Upper lobe of left lung (tissue), 6 donors: Measurements from ENCODE around the gene PLEKHA5. TPM values are rescaled to one million over a fixed set of nuclear protein-coding genes. Genes with fewer than 3 reads are reported as not detected.
"Not testable (repeated sequence)": the region's sequence is repeated elsewhere in the genome, so short reads cannot be mapped to it uniquely, and the experiment has no call there.

ENCODE experiments used
- ATAC-seq, 2 donors: fragments of 200-7000 bp; cut with Tn5 transposase; one replicate each; pipeline ENCODE4 v1.9.1; 2022; ENCODE audit warnings: mild to moderate bottlenecking in 2 of 2, moderate library complexity in 2 of 2; ENCODE audit not compliant: low FRiP score in 2 of 2
- DNase-seq, 2 donors: peaks; one replicate each; pipeline ENCODE4 v3.0.0-alpha.2; 2019 to 2020
- H3K27ac ChIP-seq, 4 donors: fragments of 200-600 bp; sonication (generic); one replicate each; pipeline ENCODE4 v1.5.1; 2016 to 2019
- H3K27me3 ChIP-seq, 4 donors: fragments of 200-600 bp; sonication (generic); one replicate each; pipeline ENCODE4 v1.5.1; 2017 to 2019
- H3K36me3 ChIP-seq, 4 donors: fragments of 200-600 bp; sonication (generic); one replicate each; pipeline ENCODE4 v1.5.1; 2016 to 2019
- H3K4me1 ChIP-seq, 4 donors: fragments of 200-600 bp; sonication (generic); one replicate each; pipeline ENCODE4 v1.5.1; 2018 to 2019
- H3K4me3 ChIP-seq, 4 donors: fragments of 200-600 bp; sonication (generic); one replicate each; pipeline ENCODE4 v1.5.1; 2017 to 2019; ENCODE audit warnings: mild to moderate bottlenecking in 2 of 4, moderate library complexity in 1 of 4
- H3K9me3 ChIP-seq, 4 donors: fragments of 200-600 bp; sonication (generic); one replicate each; pipeline ENCODE4 v1.5.1; 2018 to 2019
- EP300 ChIP-seq, 4 donors: sonication (generic); formaldehyde crosslinking; IDR thresholded peaks; one replicate each; pipeline ENCODE4 v1.5.1; 2017; ENCODE audit warnings: antibody characterized with exemption in 4 of 4, control low read depth in 2 of 4
- POLR2A ChIP-seq, 4 donors: fragments of 450-650 bp; IDR thresholded peaks; one replicate each; pipeline ENCODE4 v1.5.1; 2016 to 2017; ENCODE audit warnings: antibody characterized with exemption in 4 of 4, mild to moderate bottlenecking in 2 of 4
- POLR2AphosphoS5 ChIP-seq, 2 donors: sonication (generic); formaldehyde crosslinking; IDR thresholded peaks; one replicate each; pipeline ENCODE4 v1.5.1; 2017; ENCODE audit warnings: antibody characterized with exemption in 2 of 2
- WGBS, 2 donors: methylation state at CpG; one replicate each; pipeline ENCODE4 v1.1.5; 2017 to 2018; 5-methylcytosine and 5-hydroxymethylcytosine counted together
- total RNA-seq, 6 donors: library from RNA; depleted of rRNA in 4 of 6; stranded (reverse); fragments of >200 nt in 4 of 6; gene quantifications; one replicate each; pipeline versions ENCODE4 v1.1.0 to v1.2.1, GENCODE V29; 2016 to 2021
- TF ChIP-seq, protein P1 (sequence below), 6 experiments: fragments of 450-650 bp in 4 of 6; fragments of 200-600 bp in 2 of 6; sonication (generic) in 2 of 6; IDR thresholded peaks; one replicate each; pipeline ENCODE4 v1.5.1; 2016 to 2019; ENCODE audit warnings: antibody characterized with exemption in 6 of 6
- donor health status: DM: no; HTN: no; CAD: no; lungs with moderate emphysema.
- donor health status: DM: no; HTN: yes; CAD: no; lungs with severe emphysema.

The PLEKHA5 gene
- total RNA-seq, 6 donors from 2014 or later = 18.5 to 89.6 (median 25.9) TPM

DNA sequence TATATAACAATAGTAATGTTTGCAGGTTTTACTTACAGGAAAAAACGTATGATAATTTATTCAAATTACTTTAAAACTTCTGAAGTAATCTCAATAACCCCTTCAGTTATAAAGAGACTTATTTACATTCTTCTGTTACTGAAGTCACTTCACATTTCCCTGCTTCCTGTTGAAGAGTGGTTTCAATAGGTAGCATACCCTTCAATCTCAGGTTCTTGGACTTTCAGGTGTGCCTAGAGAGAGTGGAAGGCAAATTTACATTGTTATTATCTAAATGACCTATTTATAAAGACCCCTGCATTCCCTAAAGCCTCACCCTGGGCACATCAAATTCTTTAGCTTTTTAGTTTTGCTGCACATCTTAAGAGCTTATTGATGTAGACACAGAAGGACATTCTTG lies 172.2 kb downstream of the PLEKHA5 start:
- WGBS, 2 donors = 41 to 44% methylated on average over 1 of the region's 1 CpG
- peak overlapping the region in 1 of 4 donors; percentile 52 for H3K27ac ChIP-seq
- no peaks in the 10 kb centered on the region for H3K27me3 ChIP-seq
- DNase-seq = no peak
- H3K4me3 ChIP-seq = no peak overlapping the region
- H3K9me3 ChIP-seq = no peaks in the 10 kb centered on the region
- ATAC-seq = peak; percentile 55 to 69
- peaks cover 2 to 11% (median 5%) of the 10 kb centered on the region in 4 donors for H3K4me1 ChIP-seq
- TF ChIP-seq, protein P1, sequence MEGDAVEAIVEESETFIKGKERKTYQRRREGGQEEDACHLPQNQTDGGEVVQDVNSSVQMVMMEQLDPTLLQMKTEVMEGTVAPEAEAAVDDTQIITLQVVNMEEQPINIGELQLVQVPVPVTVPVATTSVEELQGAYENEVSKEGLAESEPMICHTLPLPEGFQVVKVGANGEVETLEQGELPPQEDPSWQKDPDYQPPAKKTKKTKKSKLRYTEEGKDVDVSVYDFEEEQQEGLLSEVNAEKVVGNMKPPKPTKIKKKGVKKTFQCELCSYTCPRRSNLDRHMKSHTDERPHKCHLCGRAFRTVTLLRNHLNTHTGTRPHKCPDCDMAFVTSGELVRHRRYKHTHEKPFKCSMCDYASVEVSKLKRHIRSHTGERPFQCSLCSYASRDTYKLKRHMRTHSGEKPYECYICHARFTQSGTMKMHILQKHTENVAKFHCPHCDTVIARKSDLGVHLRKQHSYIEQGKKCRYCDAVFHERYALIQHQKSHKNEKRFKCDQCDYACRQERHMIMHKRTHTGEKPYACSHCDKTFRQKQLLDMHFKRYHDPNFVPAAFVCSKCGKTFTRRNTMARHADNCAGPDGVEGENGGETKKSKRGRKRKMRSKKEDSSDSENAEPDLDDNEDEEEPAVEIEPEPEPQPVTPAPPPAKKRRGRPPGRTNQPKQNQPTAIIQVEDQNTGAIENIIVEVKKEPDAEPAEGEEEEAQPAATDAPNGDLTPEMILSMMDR (IDR thresholded peaks at IDR 0.05) = no peak
- TF ChIP-seq POLR2A (IDR thresholded peaks at IDR 0.05) (no peak), EP300 (IDR thresholded peaks at IDR 0.05) (peak in 2 of 4 donors; percentile 13 to 87), POLR2AphosphoS5 (IDR thresholded peaks at IDR 0.05) (no peak)
- H3K36me3 ChIP-seq = no peaks in the 10 kb centered on the region

GRCh38 chr12:19302100-19302640 lies 172.6 kb downstream of the PLEKHA5 start:
- TF ChIP-seq POLR2A (IDR thresholded peaks at IDR 0.05) = no peak
- TF ChIP-seq POLR2AphosphoS5 (IDR thresholded peaks at IDR 0.05) = no peak
- TF ChIP-seq EP300 (IDR thresholded peaks at IDR 0.05) = peak in 1 of 4 donors; percentile 12
- Histone ChIP-seq H3K36me3 (no peaks in the 10 kb centered on the region), H3K4me1 (peaks cover 2 to 11% (median 5%) of the 10 kb centered on the region in 4 donors), H3K27me3 (no peaks in the 10 kb centered on the region), H3K27ac (peak overlapping the region in 1 of 4 donors; percentile 52), H3K9me3 (no peaks in the 10 kb centered on the region), H3K4me3 (no peak overlapping the region)
- WGBS, 2 donors = 52 to 70% methylated on average over 5 of the region's 5 CpGs
- peak in 1 of 2 donors; percentile 6 for ATAC-seq
- peak in 1 of 2 donors; percentile 56 for DNase-seq

GRCh38 chr12:19303496-19303895 lies 174.0 kb downstream of the PLEKHA5 start:
- 95% methylated on average over 3 of the region's 3 CpGs for WGBS, 2 donors
- Histone ChIP-seq H3K4me1 (peaks cover 2 to 11% (median 5%) of the 10 kb centered on the region in 4 donors), H3K27ac (no peak overlapping the region), H3K9me3 (no peaks in the 10 kb centered on the region), H3K4me3 (no peak overlapping the region), H3K27me3 (no peaks in the 10 kb centered on the region), H3K36me3 (no peaks in the 10 kb centered on the region)
- TF ChIP-seq, protein P1 (IDR thresholded peaks at IDR 0.05) = no peak
- DNase-seq (no peak), ATAC-seq (no peak)

DNA sequence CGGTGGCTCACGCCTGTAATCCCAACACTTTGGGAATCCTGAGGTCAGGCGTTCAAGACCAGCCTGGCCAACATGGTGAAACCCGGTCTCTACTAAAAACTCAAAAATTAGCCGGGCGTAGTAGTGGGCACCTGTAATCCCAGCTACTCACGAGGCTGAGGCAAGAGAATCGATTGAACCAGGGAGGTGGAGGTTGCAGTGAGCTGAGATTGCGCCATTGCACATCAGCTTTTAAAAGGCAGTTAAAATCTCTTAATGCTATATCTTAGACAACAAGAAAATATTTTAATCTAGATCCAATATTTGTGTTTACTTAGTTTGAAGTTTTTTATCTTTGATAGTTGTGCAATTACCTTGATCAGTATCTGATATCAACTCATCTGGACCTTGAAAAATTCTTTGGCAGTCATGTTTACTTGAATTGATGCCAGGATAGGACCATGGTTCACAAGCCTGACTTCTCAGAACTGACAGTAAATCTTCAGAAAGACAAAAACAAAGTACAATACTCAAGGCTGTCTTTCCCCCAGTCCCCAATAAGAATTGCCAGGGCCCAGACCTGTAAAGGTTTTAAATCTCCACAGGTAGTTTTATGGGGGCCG lies 174.7 kb downstream of the PLEKHA5 start:
- Histone ChIP-seq H3K27me3 (no peaks in the 10 kb centered on the region), H3K4me3 (no peak overlapping the region), H3K27ac (no peak overlapping the region), H3K36me3 (no peaks in the 10 kb centered on the region), H3K4me1 (peaks cover 0 to 11% (median 5%) of the 10 kb centered on the region in 4 donors), H3K9me3 (no peaks in the 10 kb centered on the region)
- WGBS, 2 donors = 93 to 96% methylated on average over 10 of the region's 10 CpGs
- ATAC-seq = no peak
- no peak for TF ChIP-seq POLR2AphosphoS5 (IDR thresholded peaks at IDR 0.05)
- TF ChIP-seq, protein P1 (IDR thresholded peaks at IDR 0.05) = no peak
- no peak for TF ChIP-seq EP300 (IDR thresholded peaks at IDR 0.05)
- TF ChIP-seq POLR2A (IDR thresholded peaks at IDR 0.05) = no peak
- no peak for DNase-seq

DNA sequence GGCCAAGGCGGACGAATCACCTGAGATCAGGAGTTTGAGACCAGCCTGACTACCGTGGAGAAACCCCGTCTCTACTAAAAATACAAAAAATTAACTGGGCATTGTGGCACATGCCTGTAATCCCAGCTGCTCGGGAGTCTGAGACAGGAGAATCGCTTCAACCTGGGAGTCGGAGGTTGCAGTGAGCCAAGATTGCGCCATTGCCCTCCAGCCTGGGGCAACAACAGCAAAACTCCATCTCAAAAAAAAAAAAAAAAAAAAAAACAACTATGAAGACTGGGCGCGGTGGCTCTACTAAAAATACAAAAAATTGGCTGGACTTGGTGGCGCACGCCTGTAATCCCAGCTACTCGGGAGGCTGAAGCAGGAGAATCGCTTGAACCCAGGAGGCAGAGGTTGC lies 176.1 kb downstream of the PLEKHA5 start:
- H3K27me3 ChIP-seq, DNase-seq, H3K27ac ChIP-seq, ATAC-seq, H3K36me3 ChIP-seq, H3K9me3 ChIP-seq, H3K4me3 ChIP-seq: not testable (repeated sequence)
- H3K4me1 ChIP-seq = peaks cover 0 to 11% (median 5%) of the 10 kb centered on the region in 4 donors
- 97 to 99% methylated on average over 14 of the region's 14 CpGs for WGBS, 2 donors

GRCh38 chr12:19306366-19306765 lies 176.8 kb downstream of the PLEKHA5 start:
- WGBS, 2 donors = 98 to 99% methylated on average over 33 to 35 of the region's 35 CpGs
- no peaks in the 10 kb centered on the region for H3K36me3 ChIP-seq
- DNase-seq (peak in 1 of 2 donors; percentile 68), ATAC-seq (no peak)
- H3K27ac ChIP-seq = no peak overlapping the region
- peaks cover 0 to 7% (median 1%) of the 10 kb centered on the region in 4 donors for H3K4me1 ChIP-seq
- H3K4me3 ChIP-seq = no peak overlapping the region
- TF ChIP-seq POLR2A (IDR thresholded peaks at IDR 0.05) (no peak), EP300 (IDR thresholded peaks at IDR 0.05) (no peak), POLR2AphosphoS5 (IDR thresholded peaks at IDR 0.05) (no peak)
- TF ChIP-seq, protein P1 (IDR thresholded peaks at IDR 0.05) = no peak
- H3K9me3 ChIP-seq = no peaks in the 10 kb centered on the region
- H3K27me3 ChIP-seq = no peaks in the 10 kb centered on the region
